HTERT RPE-1 (cell line): ENCODE results near the gene KLK11.

ENCODE experiments used
- in situ Hi-C: fragments of 300-500 bp; cut with MboI; formaldehyde crosslinking; loops from 4 replicates; pipeline ENCODE4 v1.14.3; 2020; ENCODE audit warnings: low sequenced_read_pairs

Gene KLK11

GRCh38 chr19:51030631-51031030 lies 4.2 kb upstream of the KLK11 start:
- in situ Hi-C loops = no loop called here

DNA sequence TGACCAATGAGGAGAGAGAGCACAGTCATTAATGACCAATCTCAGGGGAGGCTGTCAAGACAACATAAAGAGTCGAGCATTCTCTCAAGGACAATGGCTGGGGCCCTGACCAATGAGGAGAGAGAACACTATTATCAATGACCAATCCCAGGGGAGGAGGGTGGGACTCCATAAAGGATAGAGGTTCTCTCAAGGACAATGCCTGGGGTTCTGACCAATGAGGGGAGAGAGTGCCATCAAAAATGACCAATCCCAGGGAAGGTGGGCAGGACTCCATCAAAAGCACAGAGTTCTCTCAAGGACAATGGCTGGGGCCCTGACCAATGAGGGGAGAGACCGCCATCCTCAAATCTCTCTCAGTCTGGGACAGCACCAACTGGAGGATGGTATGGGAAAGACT lies 3.3 kb upstream of the KLK11 start:
- in situ Hi-C loops = no loop called here

- in situ Hi-C loops = no loop called here
Measured at GRCh38 chr19:51027873-51028272, 1.5 kb upstream of the KLK11 start.

- in situ Hi-C loops = no loop called here
Measured at GRCh38 chr19:51027126-51027806, 850 bp upstream of the KLK11 start.

GRCh38 chr19:51025809-51026553 lies 435 bp downstream of the KLK11 start:
- in situ Hi-C loops = no loop called here

DNA sequence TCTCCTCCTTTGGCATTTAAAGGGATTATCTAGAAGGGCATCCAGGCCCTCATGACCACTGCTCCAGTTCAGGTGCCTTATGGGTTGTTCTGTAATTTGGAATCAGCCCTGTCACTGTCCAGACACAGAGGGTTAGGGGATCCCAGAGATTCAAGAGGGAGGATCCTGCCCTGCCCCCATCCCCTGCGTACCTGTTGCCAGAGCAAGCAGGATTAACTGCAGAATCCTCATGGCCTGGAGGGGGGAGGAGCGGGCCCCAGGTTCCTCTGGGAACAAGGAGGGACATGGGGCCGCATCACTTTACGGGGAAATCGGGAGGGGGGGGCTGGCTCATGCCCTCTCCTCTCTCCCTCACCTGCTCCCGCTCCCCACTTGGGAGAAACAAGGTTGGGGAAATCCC lies 1.0 kb downstream of the KLK11 start:
- in situ Hi-C loops = no loop called here

DNA sequence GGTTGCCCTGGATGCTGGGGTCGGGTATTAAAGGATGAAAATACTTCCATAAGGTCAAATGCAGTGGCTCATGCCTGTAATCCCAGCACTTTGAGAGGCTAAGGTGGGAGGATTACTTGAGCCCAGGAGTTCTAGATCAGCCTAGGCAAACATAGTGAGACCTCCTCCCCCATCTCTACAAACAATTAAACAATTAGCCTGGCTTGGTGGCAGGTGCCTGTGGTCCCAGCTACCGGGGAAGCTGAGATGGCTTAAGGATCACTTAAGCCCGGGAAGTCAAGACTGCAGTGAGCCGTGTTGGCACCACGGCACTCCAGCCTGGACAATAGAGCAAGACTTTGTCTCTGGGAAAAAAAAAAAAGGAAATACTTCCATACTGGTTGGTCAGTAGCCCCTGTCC lies 1.5 kb downstream of the KLK11 start:
- in situ Hi-C loops = no loop called here

DNA sequence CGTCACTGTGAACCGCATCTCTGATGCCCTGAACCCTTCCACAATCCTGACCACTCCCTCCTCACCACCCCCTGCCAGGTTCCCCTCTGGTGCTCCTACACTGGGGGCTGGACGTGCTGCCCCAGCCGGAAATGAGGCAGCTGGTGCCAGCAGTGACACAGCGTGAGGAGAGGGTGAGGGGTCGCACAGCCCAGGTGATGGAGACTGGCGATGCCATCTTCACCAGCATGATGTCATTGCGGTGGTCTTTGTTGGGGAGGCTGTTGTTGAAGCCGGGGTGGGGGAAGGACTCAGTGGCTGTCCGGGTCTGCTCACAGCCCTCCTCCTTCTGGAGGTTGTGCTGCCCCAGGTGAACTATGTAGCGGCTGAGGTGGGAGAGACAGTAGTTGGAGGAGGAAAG lies 2.5 kb downstream of the KLK11 start:
- in situ Hi-C loops = no loop called here

- in situ Hi-C loops = no loop called here
Measured at GRCh38 chr19:51022526-51022925, 3.9 kb downstream of the KLK11 start.

- in situ Hi-C loops = no loop called here
Measured at GRCh38 chr19:51020988-51021651, 5.3 kb downstream of the KLK11 start.

GRCh38 chr19:51019544-51019925 lies 6.9 kb downstream of the KLK11 start, which contains the start of gene KLK10:
KLK10 (minus strand) TSS chr19:51019709; CDS start chr19:51019130, 579 bp downstream.
- in situ Hi-C loops = no loop called here

DNA sequence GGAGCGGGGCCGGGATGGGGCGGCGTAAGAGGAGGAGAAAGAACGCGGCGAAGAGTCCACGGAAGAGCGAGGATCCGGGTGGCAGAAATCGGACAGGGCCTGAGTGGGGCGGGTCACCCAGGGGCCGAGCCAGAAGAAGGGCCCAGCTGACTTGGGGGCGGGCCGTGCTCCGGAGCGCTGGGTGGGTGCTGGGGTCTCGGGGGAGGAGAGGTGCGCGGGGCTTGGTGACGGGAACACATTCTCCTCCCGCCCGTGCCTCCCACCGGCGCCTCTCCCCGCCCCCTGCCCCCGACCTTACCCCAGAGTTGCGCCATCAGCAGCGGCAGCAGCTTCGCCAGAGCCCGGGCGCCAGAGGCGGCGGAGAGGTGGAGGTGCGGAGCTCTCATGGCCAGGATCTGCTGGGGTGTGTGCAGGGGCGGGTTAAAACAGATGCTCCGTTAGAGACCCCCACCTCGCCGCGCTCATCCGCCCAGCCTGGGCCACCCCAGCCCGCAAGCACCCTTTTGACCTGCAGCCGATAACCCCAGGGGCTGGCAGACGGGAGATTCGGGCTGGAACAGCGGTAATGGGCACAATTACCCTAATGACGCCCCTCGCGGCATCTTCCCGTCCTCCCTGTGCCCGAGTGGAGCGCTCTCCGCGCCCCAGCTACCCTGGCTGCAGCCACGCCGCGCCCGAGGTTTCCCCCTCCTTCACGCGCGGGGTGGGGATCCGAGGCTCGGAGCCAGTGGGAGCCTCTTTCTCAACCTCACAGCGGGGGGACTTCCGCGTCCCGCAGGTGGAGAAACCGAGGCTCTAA lies 7.5 kb downstream of the KLK11 start:
- in situ Hi-C loops = no loop called here

GRCh38 chr19:51016798-51017683 lies 9.4 kb downstream of the KLK11 start:
- in situ Hi-C loops = no loop called here

DNA sequence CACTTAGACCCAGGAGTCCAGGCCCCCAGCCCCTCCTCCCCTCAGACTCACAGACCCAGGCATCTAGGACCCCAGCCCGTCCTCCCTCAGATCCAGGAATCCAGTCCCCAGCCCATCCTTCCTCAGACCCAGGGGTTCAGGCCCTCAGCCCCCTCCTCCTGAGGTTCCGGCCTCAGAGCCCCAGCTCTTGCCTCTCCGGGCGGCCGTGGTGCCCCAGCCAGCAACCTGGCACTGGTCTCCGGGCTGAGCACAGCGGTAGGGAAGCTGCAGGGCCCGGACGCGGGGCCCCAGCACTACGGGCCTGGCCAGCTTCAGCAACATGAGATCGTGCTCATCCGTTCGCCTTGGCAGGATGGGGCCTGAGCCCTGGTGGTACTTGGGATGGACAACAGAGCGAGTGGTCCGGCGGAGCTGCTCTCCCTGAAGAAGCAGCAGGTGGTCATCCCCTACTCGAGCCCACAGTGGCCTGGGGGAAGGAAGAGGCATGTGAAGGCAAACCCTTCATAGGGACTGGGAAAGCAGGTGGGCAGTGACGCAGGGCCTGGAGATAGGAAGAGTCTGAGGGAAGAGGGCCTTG lies 10.6 kb downstream of the KLK11 start:
- in situ Hi-C loops = no loop called here

DNA sequence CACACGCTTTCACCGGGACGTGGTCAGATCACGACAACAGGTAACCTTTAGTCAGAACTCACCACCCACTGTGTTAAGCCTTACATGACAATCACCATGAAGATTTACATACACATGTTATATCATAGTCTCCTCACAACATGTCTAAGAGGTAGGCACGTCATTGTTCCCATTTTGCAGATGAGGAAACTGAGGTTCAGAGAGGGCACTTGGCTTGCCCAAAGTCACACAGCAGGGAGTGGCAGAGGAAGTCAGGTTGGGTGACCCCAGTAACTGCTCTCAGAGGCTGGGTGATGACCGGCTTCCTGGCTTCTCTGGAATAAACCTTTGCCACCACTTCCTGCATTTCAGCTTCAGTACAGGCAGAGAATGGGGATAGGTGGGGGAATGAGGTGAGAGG lies 12.2 kb downstream of the KLK11 start:
- in situ Hi-C loops = no loop called here

DNA sequence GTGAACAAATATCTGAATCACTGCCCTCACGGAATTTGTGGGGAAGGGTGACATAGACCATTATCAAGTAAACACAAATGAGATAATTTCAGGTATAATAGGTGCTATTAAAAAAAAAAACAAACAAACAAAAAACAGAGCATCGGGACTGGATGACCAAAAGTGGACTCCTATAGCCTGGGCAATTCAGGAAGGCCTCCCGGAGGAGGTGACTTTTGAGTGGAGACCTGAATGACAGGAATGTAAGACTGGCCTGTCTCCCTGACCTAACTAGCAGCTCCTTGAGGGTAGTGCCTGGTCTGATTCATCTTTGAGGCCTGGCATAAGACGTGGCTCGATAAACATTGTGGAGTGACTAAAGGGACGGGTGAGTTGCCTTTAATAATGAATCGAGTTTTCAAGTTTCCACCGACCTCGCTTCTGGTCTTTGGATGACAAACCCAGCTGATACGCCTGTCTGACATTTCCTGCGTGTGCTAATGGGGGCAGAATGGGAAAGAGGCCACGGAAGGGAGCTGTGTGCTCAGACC lies 13.7 kb downstream of the KLK11 start:
- in situ Hi-C loops = no loop called here

- in situ Hi-C loops = no loop called here
Measured at GRCh38 chr19:51010066-51010795, 16.2 kb downstream of the KLK11 start.

DNA sequence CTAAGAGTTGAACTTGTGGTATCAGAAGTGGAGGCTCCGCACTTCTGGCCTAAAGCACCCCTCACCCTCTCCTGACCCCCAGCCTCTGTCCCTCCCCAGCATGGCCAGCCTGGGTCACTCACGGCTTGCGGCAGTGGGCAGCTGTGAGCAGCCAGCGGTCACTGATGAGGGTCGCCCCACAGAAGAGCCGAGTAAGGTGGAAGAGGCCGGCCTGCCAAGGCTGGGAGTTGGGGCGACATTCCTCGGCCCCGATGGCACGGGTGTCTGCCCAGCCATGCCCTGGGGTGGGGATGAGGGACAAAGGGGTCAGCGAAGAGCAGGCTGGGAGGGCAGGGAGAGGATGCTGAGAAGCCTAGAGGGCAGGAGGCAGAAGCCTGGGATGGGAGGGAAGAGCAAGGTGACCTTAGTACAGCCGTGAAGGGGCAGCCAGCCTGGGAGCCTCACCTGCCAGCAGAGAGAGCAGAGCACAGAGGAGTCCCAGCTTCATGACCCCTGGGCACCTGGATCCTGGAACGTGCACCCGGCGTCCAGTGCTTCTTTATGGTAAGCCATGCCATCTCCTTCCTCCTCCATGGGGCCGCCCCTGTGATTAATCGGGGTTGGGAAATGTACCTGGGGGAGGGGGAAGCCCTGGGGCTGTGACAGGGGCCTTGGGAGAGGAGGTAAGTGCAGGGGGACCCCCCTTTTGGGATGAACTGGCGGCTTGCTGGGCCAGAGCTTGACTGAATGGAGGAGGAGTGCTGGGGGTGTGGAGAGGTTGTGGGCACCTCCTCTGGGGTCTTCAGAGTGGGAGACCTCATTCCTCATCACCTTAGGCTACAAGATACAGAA lies 17.1 kb downstream of the KLK11 start:
- in situ Hi-C loops = no loop called here
